Measurements from ENCODE around the gene KPNA1.

Gene KPNA1

GRCh38 chr3:122410639-122411038, 104.1 kb downstream of the KPNA1 start:
- no peak for DNase-seq

- no peak for DNase-seq
Observed at GRCh38 chr3:122410111-122410510, 104.6 kb downstream of the KPNA1 start.

DNA sequence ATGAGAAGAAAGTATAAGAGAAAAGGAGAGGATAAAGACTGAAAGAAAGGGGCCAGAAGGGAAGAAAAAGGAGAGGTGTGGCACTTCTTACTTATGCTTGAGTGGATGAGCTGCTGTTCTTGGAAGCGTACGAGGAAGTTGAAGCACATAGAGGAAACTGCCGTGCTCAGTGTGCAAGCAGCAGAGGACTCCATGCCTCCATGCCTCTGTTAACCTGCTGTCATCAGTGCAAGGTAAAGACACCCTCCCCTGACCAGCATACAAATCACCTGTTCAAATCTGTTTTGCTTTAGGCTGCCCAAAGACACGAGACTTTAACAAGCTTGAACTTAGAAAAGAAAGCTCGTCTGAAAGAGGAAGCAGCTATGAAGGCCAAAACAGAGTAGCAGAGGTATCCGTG, 105.3 kb downstream of the KPNA1 start:
- no peak for DNase-seq

- DNase-seq = no peak
Observed at GRCh38 chr3:122407946-122408345, 106.8 kb downstream of the KPNA1 start.

DNA sequence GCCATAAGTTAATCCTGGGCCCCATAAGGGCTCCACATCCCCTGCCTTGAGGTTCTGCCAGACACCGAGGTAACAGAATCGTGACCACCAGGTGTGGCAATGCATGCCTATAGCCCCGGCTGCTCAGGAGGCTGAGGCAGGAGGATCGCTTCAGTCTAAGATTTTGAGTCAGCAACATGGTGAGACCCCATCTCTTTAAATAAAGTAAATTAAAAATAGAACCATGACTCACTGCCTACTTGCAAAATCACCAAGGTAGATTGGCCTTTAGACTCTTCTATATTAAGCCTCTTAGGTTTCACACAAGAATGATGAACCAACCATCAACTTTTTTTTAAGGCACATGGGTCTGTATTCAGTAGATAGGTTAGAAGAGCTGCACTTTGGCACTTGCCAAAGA, 108.5 kb downstream of the KPNA1 start:
- DNase-seq = no peak

DNA sequence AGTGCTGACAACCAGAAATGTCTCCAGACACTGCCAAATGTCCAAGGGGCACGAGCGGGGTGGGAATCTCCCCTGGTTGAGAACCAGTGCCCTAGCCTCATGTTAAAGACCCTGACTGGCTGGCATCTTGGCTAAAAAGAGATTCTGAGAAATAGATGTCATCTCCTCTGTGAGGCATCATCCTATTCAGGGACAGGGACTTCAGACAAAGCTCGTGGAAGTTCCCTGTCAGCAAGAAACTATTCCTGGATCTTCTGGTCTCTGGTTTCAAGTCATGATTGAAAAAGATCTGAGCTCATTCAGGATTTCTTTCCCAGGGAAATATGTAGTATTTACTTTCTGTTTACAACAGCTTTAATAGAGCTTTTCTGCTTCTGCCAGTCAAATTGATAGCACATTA, 109.7 kb downstream of the KPNA1 start:
- no peak for DNase-seq

GRCh38 chr3:122403489-122403888, 111.2 kb downstream of the KPNA1 start:
- DNase-seq = peak; percentile 75

- no peak for DNase-seq
Observed at GRCh38 chr3:122398920-122399319, 115.8 kb downstream of the KPNA1 start.

DNA sequence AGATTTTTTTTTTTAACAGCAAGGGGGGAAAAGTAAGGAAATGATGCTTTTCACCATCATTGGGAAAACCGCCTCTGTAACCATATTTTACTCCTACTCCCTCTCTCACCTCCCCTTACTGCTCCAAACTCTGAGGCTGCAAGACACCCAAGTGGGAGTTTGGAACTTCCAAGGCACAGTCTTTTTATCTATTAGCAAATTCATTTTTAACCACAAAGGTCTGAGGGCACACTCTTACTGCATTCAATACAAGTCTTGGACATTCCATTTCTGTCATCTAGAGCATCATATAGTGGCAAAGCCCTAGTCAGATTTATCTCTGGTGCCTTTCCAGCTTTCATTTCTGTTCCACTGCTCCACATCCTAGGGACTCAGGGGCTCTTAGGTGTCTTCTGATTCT, 117.5 kb downstream of the KPNA1 start:
- peak; percentile 52 for DNase-seq

DNA sequence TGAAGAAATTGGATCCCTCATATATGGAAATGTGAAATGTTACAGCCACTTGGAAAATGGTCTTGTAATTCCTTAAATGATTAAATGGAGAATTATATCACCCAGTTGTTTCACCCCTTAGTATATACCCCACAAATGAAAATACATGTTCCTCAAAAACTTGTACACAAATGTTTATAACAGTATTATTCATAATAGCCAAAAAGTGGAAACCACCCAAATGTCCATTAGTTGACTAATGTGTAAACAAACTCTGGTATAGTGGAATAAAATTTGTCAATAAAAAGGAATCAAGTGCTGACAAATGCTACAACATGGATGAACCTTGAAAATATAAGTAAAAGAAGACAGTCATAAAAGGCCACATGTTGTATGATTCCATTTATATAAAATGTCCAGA, 118.2 kb downstream of the KPNA1 start:
- no peak for DNase-seq

- DNase-seq = no peak
Observed at GRCh38 chr3:122395582-122395981, 119.2 kb downstream of the KPNA1 start.

GRCh38 chr3:122394173-122394572, 120.6 kb downstream of the KPNA1 start:
- peak; percentile 12 for DNase-seq

- DNase-seq = peak; percentile 54
Observed at GRCh38 chr3:122392868-122393844, 121.6 kb downstream of the KPNA1 start.

DNA sequence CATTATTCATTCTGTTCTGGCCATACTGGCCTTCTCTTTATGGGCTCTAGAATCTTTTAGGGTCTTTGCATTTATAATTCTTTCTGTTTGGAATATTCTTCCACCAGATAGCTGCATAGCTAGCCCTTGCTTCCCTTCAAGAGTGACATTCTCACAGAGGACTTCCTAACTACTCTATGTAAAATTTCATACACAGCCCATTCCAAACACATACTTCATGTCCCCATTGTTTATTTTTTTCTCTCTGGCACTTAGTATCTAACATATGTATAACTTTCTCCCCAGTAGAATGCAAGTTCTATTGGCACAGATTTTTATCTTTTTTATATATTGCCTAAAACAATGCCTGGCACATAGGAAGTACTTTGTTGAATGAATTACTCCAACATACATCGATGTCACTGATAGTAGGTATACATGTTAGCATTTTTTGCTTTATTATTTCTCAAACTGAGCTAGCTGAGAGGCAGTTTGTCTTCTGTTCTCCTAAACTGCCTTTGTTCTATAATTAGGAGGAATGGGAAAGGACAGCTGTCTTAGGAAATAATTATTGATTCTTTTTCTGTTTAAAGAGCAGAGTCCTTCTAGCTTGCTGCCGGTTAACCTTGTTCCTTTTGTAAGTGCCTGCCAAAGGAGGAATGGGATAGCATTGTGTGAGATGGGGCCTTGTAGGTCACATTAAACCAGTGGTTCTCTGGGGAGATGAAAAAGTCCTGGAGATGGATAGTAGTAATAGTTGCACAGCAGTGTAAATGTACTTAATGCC, 122.9 kb downstream of the KPNA1 start:
- no peak for DNase-seq

DNA sequence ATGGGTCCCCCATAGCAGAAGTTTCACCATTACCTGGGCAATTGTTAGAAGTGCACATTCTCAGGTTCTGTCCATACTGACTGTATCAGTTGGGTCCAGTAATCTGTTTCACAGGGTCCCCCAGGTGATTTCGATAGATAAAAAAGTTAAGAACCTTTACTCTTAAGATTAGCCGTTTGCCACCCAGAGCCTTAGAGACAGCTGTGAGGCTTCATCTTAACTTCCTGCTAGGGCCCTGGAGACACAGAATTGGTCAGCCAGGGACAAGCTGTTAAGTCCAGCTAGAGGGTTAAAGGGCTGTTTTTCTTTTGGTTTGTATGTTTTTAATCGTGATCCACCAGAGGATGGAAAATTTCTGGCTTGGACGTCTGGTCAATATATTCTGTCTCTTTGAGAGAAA, 124.1 kb downstream of the KPNA1 start:
- DNase-seq = no peak

- no peak for DNase-seq
Observed at GRCh38 chr3:122389892-122390291, 124.8 kb downstream of the KPNA1 start.

- DNase-seq = no peak
Observed at GRCh38 chr3:122389197-122389596, 125.5 kb downstream of the KPNA1 start.

DNA sequence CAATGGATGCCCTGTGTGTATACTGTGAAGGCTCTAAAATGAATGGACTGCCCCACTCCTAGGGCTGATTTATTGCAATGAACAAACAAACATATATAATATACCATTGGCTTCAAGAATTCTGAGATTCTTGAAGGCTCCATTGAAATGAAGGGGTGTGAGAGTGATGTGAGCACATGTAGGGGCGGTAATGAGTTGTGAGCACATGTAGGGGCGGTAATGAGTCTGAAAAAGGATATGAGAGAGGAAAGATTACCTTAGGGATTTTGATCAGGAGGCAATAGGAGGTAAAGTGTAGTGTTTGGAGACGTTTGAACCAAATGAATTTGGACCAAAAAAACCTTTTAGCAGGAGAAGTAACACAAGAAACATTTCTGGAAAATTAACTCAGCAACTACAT, 127.0 kb downstream of the KPNA1 start:
- no peak for DNase-seq

DNA sequence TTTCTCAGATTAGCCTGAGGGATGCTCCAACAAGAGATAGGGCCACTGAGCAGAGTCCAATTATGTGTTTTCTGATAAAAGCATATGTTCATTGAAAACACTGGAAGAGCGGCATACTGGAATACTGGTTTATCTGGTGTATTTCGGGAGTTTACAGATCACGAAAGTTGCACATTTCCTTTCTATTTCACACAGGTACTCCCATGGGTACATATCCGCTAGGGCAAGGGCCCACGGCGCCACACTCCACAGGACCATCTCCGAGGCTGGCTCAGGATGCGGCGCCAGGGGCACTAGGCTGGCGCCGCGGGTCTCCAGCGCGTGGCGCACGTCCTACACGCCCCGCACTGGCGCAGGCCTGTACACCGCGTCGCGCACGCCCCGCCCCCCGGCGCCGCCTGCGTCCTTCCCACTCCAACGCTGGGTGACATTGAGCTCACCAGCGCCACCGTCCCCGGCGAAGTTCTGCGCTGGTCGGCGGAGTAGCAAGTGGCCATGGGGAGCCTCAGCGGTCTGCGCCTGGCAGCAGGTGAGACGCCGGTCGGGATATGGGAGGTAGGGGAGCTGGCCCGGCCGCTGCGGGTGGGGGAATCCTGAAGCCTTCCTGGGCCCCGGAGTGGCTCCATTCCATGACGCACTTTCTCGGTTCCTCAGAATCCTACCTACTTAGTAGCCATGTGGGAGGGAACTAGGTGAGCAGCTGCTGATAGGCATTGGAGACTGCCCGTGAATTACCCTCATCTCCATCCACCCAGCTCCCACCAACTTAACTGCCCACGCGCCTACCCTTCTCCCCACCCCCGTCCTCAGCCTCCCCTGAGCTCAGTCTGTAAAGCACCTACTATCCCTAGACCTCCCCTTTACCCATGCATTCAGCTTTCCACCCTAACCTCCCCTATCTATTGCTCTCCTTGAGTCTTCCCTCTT, 130.7 kb downstream of the KPNA1 start, which contains the start of gene FAM162A:
TSS of gene FAM162A (plus strand) at position 412 of the 927 bp plus-strand sequence. CDS start at position 496, 84 bp downstream.
- peak; percentile 94 for DNase-seq

DNA sequence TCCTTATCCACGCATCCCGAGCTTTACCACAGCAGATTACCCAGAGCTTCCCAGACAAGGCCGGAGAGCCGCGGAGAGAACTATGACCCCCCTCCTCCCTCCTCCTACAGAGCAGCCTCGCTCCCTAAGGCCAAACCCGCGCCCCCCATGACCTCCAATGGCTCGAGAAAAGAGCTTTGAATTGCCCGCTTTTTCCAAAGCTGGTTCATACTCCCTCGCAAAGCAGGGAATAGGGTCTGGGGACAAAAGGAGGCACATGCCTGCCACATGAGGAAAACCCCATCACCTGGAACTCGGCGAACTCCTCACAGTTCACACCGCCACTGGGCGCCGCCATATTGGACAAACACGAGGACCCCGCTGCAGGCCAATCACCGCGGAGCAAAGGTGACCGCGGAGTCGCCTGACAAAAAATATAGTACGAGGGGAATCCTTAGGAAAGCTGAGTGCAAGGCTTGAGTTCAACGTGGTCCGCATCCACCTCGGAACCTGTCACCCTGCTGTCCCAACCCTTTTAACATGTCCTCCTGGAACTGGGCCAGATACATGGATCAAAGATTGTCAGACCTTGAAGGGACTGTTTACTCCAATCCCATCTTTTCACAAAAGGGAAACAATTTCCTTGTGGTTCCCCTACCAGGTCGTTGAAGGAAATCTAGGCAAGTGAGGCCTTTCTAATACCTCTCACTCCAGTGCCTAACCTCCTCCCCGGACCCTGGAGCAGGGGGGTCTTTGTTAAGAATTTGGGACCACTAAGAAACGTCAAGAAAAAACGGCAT, 131.7 kb downstream of the KPNA1 start, which contains the start of gene MIX23:
TSS of gene MIX23 (minus strand) at position 344 of the 779 bp plus-strand sequence. CDS start at position 337, 7 bp downstream.
- DNase-seq = peak; percentile 89

DNA sequence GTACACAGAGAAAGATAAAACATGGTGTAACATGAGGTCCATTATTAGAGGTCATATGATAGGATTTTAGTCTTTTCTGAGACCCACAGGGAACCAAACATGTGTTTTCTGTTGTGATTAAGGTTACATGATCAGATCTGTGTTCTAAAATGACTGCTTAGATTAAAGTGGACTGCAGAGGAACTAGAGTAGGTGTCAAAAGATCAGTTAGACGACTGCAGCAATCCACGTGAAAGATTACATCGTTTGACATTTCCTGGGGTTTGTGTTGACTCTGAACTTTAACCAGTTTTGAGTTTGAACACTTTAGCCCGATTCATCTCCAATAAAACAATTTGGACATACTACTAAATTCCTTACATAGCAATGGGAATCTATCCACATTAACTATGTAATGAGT, 136.8 kb downstream of the KPNA1 start:
- DNase-seq = no peak

GRCh38 chr3:122374034-122374433, 140.7 kb downstream of the KPNA1 start:
- no peak for DNase-seq
